GM12878 (cell line): ENCODE data around the gene PDCD7. TPM values are rescaled to one million over a fixed set of nuclear protein-coding genes. Genes with fewer than 3 reads are reported as not detected.

ENCODE experiments used
- ATAC-seq: fragments of 200-7000 bp; cut with Tn5 transposase; 3 replicates; pipeline ENCODE4 v1.9.1; 2020; ENCODE audit warnings: mild to moderate bottlenecking, moderate library complexity
- BruUV-seq: library from RNA; stranded (reverse); fragments of 400-500 nt; replicated peaks from 2 replicates; lab custom pipeline; 2021; lab: Mats Ljungman, UMichigan
- CTCF ChIA-PET: fragments of 300-600 bp; sonication (Branson Sonifier 250); formaldehyde crosslinking; extraction: SDS; loops from one replicate; lab custom pipeline; 2021; ENCODE audit warnings: inconsistent platforms; lab: Yijun Ruan, JAX
- POLR2A ChIA-PET: fragments of 350-600 bp; formaldehyde crosslinking; extraction: SDS; loops from one replicate; lab custom pipeline; 2021; ENCODE audit warnings: inconsistent platforms; lab: Charles Lee
- RAD21 ChIA-PET: fragments of 300-600 bp; sonication (Branson Sonifier 250); formaldehyde crosslinking; loops from one replicate; lab custom pipeline; 2023; ENCODE audit warnings: antibody characterized with exemption; ENCODE audit not compliant: unreplicated experiment; lab: Charles Lee
- SMC1A ChIA-PET: fragments of 300-600 bp; sonication (Branson Sonifier 250); formaldehyde crosslinking; loops from one replicate; lab custom pipeline; 2023; ENCODE audit not compliant: unreplicated experiment, uncharacterized antibody; lab: Charles Lee
- DNase-seq: peaks from one replicate; pipeline ENCODE4 v3.0.0-alpha.2; 2011; ENCODE audit warnings: low read depth, low spot score
- FAIRE-seq: peaks from 3 replicates; lab custom pipeline; 2011; peaks lifted over from hg19 to GRCh38; lab: Jason Lieb, UNC
- H2AFZ ChIP-seq: 2 replicates; pipeline ENCODE4 v1.6.0; 2011; ENCODE audit warnings: low read depth, low read length, control low read depth; ENCODE audit not compliant: control insufficient read depth
- H3K27ac ChIP-seq: 2 replicates; pipeline ENCODE4 v1.5.1; 2011; ENCODE audit warnings: control low read depth; ENCODE audit not compliant: control insufficient read depth, insufficient read depth
- H3K27me3 ChIP-seq, 2 experiments: replicated peaks in 1 of 2; 2 replicates each; pipeline versions ENCODE4 v1.6.0 to v1.6.1; 2011; ENCODE audit warnings: low read length in 1 of 2; ENCODE audit not compliant: control insufficient read depth in 2 of 2, insufficient read depth in 2 of 2
- H3K36me3 ChIP-seq, 2 experiments: 2 replicates each; pipeline ENCODE4 v1.5.1; 2011; ENCODE audit warnings: low read length in 1 of 2; ENCODE audit not compliant: control insufficient read depth in 2 of 2, insufficient read depth in 2 of 2
- H3K4me1 ChIP-seq: 2 replicates; pipeline ENCODE4 v1.6.1; 2011; ENCODE audit warnings: mild to moderate bottlenecking, low read length, moderate library complexity, mixed read lengths; ENCODE audit not compliant: control insufficient read depth, insufficient read depth
- H3K4me2 ChIP-seq: 2 replicates; pipeline ENCODE4 v1.6.0; 2011; ENCODE audit warnings: control low read depth; ENCODE audit not compliant: control insufficient read depth, insufficient read depth
- H3K4me3 ChIP-seq: fragments of 200-600 bp; sonication (generic); 2 replicates; pipeline ENCODE4 v1.5.1; 2016
- H3K79me2 ChIP-seq: 2 replicates; pipeline ENCODE4 v1.6.0; 2011; ENCODE audit warnings: low read length; ENCODE audit not compliant: control insufficient read depth, insufficient read depth
- H3K9ac ChIP-seq: 2 replicates; pipeline ENCODE4 v1.8.0; 2011; ENCODE audit warnings: low read length, control low read depth, mixed read lengths; ENCODE audit not compliant: control insufficient read depth, insufficient read depth
- H3K9me3 ChIP-seq: replicated peaks from 3 replicates; pipeline ENCODE4 v1.5.1; 2011; ENCODE audit warnings: mild to moderate bottlenecking, low read length; ENCODE audit not compliant: control insufficient read depth, insufficient read depth
- H4K20me1 ChIP-seq: 2 replicates; pipeline ENCODE4 v1.6.0; 2011; ENCODE audit not compliant: control insufficient read depth, insufficient read depth
- CEBPZ ChIP-seq: fragments of 150-350 bp; IDR thresholded peaks from 2 replicates; pipeline ENCODE4 v1.6.1; 2016; ENCODE audit warnings: low read depth, low read length
- MYB ChIP-seq: fragments of 150-350 bp; IDR thresholded peaks from 2 replicates; pipeline ENCODE4 v1.6.1; 2014; ENCODE audit warnings: mild to moderate bottlenecking, low read depth, low read length, borderline replicate concordance
- NFYA ChIP-seq: IDR thresholded peaks from 2 replicates; pipeline ENCODE4 v1.6.1; 2011; ENCODE audit warnings: low read depth, mild to moderate bottlenecking, low read length, improper control_type of control experiment, borderline replicate concordance
- PRDM15 ChIP-seq: fragments of 450-650 bp; formaldehyde crosslinking; IDR thresholded peaks from 2 replicates; pipeline ENCODE4 v1.4.0; 2020; ENCODE audit warnings: mild to moderate bottlenecking, moderate library complexity
- SMARCA5 ChIP-seq: fragments of 450-650 bp; IDR thresholded peaks from 2 replicates; pipeline ENCODE4 v1.6.1; 2017; ENCODE audit warnings: mild to moderate bottlenecking
- STAT3 ChIP-seq: IDR thresholded peaks from 2 replicates; pipeline ENCODE4 v1.6.1; 2011; ENCODE audit warnings: low read depth, low read length, improper control_type of control experiment
- TAF1 ChIP-seq: IDR thresholded peaks from 2 replicates; pipeline ENCODE4 v1.6.1; 2011; ENCODE audit warnings: mild to moderate bottlenecking, low read depth, low read length, borderline replicate concordance
- WGBS: methylation state at CpG from one replicate; pipeline ENCODE4 v1.1.6; 2016; ENCODE audit warnings: low lambda C conversion rate; ENCODE audit not compliant: insufficient replicate concordance, insufficient coverage; ENCODE audit errors: missing lambda C conversion rate; 5-methylcytosine and 5-hydroxymethylcytosine counted together
- in situ Hi-C: fragments of 300-500 bp; cut with MboI; formaldehyde crosslinking; loops from 9 replicates; pipeline ENCODE4 v1.14.3; 2018; ENCODE audit warnings: mixed read lengths
- intact Hi-C: fragments of 100-400 bp; cut with micrococcal nuclease; formaldehyde crosslinking; loops from one replicate; pipeline ENCODE4 v1.14.2; 2022; ENCODE audit not compliant: unreplicated experiment
- polyA plus RNA-seq, 11 experiments: library from polyadenylated mRNA; depleted of rRNA in 4 of 11; unstranded in 6 of 11; stranded (reverse) in 5 of 11; fragments of >200 nt; fragmentation: Nextera tagmentation in 4 of 11; fragmentation: Illumina TruSeq in 1 of 11; extraction: Ambion mirVana in 4 of 11; extraction: Trizol in 1 of 11; gene quantifications; 1 replicate in 1 of 11; 2 replicates in 10 of 11; pipeline versions ENCODE4 v1.2.1 to v1.2.3, GENCODE V29; 2011 to 2016; ENCODE audit warnings: inconsistent platforms in 2 of 11, missing spikeins in 2 of 11, low read depth in 1 of 11
- total RNA-seq, 4 experiments: library from RNA; depleted of rRNA in 3 of 4; stranded (reverse); fragments of >200 nt in 3 of 4; fragmentation: Illumina TruSeq in 1 of 4; extraction: Trizol in 1 of 4; gene quantifications; 2 replicates each; pipeline versions ENCODE4 v1.2.1 to v1.2.3, GENCODE V29; 2013 to 2021
- TF ChIP-seq, protein P1 (sequence below): IDR thresholded peaks from 2 replicates; pipeline ENCODE4 v1.6.1; 2012; ENCODE audit warnings: low read length, inconsistent platforms
- TF ChIP-seq, protein P2 (sequence below): fragments of 450-650 bp; IDR thresholded peaks from 2 replicates; pipeline ENCODE4 v1.6.1; 2017; ENCODE audit warnings: mild to moderate bottlenecking, moderate library complexity

PDCD7 gene
- total and polyA plus RNA-seq, 10 of the 15 experiments (the other 5 are each of a cell fraction or from before 2014, with no cell fraction given), result 4.2 to 24.2 (median 13.4) TPM

DNA sequence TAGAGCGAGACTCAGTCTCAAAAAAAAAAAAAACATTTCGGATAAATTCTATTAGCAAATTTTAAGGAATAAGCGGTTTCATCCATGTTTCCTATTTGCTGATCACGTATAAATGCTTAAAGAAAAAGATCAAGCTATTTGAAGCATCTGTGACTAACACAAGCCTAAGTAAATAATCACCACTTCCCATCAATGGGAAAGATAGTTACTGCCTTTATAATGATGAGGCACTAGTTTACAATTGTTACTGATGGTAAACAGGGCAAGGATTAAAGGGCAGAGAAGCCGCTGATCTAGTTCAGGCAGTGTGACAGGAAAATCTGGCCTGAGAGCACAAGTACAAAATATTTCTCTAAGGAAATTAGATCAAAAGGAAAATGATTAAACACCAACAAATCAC lies 37.8 kb upstream of the PDCD7 start (continued):
- TF ChIP-seq PRDM15 (CRISPR knock-in tag) (no peak), TAF1 (no peak), STAT3 (no peak)
- TF ChIP-seq, protein P1, sequence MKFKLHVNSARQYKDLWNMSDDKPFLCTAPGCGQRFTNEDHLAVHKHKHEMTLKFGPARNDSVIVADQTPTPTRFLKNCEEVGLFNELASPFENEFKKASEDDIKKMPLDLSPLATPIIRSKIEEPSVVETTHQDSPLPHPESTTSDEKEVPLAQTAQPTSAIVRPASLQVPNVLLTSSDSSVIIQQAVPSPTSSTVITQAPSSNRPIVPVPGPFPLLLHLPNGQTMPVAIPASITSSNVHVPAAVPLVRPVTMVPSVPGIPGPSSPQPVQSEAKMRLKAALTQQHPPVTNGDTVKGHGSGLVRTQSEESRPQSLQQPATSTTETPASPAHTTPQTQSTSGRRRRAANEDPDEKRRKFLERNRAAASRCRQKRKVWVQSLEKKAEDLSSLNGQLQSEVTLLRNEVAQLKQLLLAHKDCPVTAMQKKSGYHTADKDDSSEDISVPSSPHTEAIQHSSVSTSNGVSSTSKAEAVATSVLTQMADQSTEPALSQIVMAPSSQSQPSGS, result no peak

DNA sequence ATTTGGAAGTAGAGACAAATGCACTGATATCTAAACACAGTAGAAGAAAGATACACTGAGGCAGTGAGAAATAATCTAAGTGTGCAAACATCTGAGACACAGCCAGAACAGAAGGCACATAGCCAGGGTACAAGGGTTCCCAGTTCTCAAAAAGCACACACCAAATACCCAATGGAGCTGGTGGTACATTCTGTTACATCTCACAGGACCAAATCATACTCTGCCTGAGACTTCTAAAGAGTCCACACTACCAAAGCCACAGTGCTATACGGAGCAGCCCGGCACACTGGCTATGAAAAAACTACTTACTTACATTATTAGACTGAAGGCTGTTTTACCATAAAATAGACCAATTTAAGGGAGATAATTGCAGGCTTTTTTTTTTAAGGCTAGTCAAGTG lies 32.3 kb upstream of the PDCD7 start:
- SMC1A ChIA-PET, result interaction anchor here (1.7 kb wide), 1 partner anchor 13 kb away, joined by 5 read pairs; no protein-coding TSS in a partner anchor
- no peak for TF ChIP-seq SMARCA5
- no peak for TF ChIP-seq MYB
- TF ChIP-seq, protein P2, sequence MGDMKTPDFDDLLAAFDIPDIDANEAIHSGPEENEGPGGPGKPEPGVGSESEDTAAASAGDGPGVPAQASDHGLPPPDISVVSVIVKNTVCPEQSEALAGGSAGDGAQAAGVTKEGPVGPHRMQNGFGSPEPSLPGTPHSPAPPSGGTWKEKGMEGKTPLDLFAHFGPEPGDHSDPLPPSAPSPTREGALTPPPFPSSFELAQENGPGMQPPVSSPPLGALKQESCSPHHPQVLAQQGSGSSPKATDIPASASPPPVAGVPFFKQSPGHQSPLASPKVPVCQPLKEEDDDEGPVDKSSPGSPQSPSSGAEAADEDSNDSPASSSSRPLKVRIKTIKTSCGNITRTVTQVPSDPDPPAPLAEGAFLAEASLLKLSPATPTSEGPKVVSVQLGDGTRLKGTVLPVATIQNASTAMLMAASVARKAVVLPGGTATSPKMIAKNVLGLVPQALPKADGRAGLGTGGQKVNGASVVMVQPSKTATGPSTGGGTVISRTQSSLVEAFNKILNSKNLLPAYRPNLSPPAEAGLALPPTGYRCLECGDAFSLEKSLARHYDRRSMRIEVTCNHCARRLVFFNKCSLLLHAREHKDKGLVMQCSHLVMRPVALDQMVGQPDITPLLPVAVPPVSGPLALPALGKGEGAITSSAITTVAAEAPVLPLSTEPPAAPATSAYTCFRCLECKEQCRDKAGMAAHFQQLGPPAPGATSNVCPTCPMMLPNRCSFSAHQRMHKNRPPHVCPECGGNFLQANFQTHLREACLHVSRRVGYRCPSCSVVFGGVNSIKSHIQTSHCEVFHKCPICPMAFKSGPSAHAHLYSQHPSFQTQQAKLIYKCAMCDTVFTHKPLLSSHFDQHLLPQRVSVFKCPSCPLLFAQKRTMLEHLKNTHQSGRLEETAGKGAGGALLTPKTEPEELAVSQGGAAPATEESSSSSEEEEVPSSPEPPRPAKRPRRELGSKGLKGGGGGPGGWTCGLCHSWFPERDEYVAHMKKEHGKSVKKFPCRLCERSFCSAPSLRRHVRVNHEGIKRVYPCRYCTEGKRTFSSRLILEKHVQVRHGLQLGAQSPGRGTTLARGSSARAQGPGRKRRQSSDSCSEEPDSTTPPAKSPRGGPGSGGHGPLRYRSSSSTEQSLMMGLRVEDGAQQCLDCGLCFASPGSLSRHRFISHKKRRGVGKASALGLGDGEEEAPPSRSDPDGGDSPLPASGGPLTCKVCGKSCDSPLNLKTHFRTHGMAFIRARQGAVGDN, result no peak
- no peak for TF ChIP-seq NFYA
- TF ChIP-seq CEBPZ, result no peak; the same call in 1 of the 2 replicates

More for the DNA sequence above, 32.3 kb upstream of the PDCD7 start:
- POLR2A ChIA-PET, result interaction anchor here (0.6 kb wide), 1 partner anchor 384 kb away, joined by 3 read pairs; no protein-coding TSS in a partner anchor
- H3K27me3 ChIP-seq, result no peaks in the 10 kb centered on the region
- FAIRE-seq (no peak), ATAC-seq (no peak), DNase-seq (no peak)
- no TSS peak for BruUV-seq
- H2AFZ ChIP-seq, result no peak overlapping the region
- intact Hi-C loops (no loop called here), in situ Hi-C loops (no loop called here)
- H3K36me3 ChIP-seq, result peaks cover 4 to 20% of the 10 kb centered on the region in 2 experiments; a peak in 3 of 4 replicates
- no peak overlapping the region for H3K4me3 ChIP-seq
- no peak overlapping the region for H3K27ac ChIP-seq
- no peaks in the 10 kb centered on the region for H3K9me3 ChIP-seq
- WGBS, result 98% methylated on average over 2 of the region's 2 CpGs
- no peak overlapping the region for H3K4me2 ChIP-seq
- no peaks in the 10 kb centered on the region for H4K20me1 ChIP-seq
- CTCF ChIA-PET, result interaction anchor here (1.2 kb wide), 1 partner anchor 120 kb away, joined by 4 read pairs; no protein-coding TSS in a partner anchor
- no peaks in the 10 kb centered on the region for H3K79me2 ChIP-seq
- RAD21 ChIA-PET, result no interaction called here
- no peaks in the 10 kb centered on the region for H3K4me1 ChIP-seq
- no peak overlapping the region for H3K9ac ChIP-seq
